Measurements from ENCODE around the gene RAF1.

GRCh38 chr3:12579456-12579855 is 84.5 kb downstream of the RAF1 start:
- TF ChIP-seq, protein P1, sequence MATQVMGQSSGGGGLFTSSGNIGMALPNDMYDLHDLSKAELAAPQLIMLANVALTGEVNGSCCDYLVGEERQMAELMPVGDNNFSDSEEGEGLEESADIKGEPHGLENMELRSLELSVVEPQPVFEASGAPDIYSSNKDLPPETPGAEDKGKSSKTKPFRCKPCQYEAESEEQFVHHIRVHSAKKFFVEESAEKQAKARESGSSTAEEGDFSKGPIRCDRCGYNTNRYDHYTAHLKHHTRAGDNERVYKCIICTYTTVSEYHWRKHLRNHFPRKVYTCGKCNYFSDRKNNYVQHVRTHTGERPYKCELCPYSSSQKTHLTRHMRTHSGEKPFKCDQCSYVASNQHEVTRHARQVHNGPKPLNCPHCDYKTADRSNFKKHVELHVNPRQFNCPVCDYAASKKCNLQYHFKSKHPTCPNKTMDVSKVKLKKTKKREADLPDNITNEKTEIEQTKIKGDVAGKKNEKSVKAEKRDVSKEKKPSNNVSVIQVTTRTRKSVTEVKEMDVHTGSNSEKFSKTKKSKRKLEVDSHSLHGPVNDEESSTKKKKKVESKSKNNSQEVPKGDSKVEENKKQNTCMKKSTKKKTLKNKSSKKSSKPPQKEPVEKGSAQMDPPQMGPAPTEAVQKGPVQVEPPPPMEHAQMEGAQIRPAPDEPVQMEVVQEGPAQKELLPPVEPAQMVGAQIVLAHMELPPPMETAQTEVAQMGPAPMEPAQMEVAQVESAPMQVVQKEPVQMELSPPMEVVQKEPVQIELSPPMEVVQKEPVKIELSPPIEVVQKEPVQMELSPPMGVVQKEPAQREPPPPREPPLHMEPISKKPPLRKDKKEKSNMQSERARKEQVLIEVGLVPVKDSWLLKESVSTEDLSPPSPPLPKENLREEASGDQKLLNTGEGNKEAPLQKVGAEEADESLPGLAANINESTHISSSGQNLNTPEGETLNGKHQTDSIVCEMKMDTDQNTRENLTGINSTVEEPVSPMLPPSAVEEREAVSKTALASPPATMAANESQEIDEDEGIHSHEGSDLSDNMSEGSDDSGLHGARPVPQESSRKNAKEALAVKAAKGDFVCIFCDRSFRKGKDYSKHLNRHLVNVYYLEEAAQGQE (IDR thresholded peaks at IDR 0.05; ENCODE audit: insufficient read depth in 1 of 2, low read depth in 2 of 2, low read length in 2 of 2) = no peak
- no peak for TF ChIP-seq POLR2AphosphoS5 (IDR thresholded peaks at IDR 0.05; ENCODE audit: low read depth, low read length)
- TF ChIP-seq TAF1 (IDR thresholded peaks at IDR 0.05; ENCODE audit: borderline replicate concordance, insufficient read depth, low read length) = no peak
